Muscle layer of duodenum (tissue), 2 donors: ENCODE data around the gene ERVMER34-1.
A peak's percentile ranks its signal among the peaks of the same experiment; 100 is the strongest.

Experiments
- H3K27ac ChIP-seq: one replicate; pipeline ENCODE4 v1.7.0; 2013; ENCODE audit warnings: mild to moderate bottlenecking, low read length
- H3K27me3 ChIP-seq: one replicate; pipeline ENCODE4 v1.7.0; 2013; ENCODE audit warnings: low read depth, mild to moderate bottlenecking, control low read depth, low read length
- H3K36me3 ChIP-seq, 2 donors: one replicate each; pipeline ENCODE4 v1.7.0; 2013; ENCODE audit warnings: low read length in 2 of 2, control low read depth in 1 of 2, mild to moderate bottlenecking in 1 of 2; ENCODE audit not compliant: insufficient read depth in 2 of 2, control insufficient read depth in 1 of 2
- H3K4me1 ChIP-seq, 2 donors: one replicate each; pipeline ENCODE4 v1.7.0; 2013; ENCODE audit warnings: low read length in 2 of 2, mild to moderate bottlenecking in 2 of 2, control low read depth in 1 of 2, moderate library complexity in 1 of 2; ENCODE audit not compliant: insufficient read depth in 2 of 2, control insufficient read depth in 1 of 2
- H3K4me3 ChIP-seq, 2 donors: one replicate each; pipeline ENCODE4 v1.7.0; 2013; ENCODE audit warnings: low read length in 2 of 2, low read depth in 1 of 2, mild to moderate bottlenecking in 1 of 2
- H3K9me3 ChIP-seq, 2 donors: one replicate each; pipeline ENCODE4 v1.7.0; 2013; ENCODE audit warnings: low read length in 2 of 2, control low read depth in 1 of 2, mild to moderate bottlenecking in 1 of 2; ENCODE audit not compliant: control insufficient read depth in 1 of 2
- donor health status: healthy.

ERVMER34-1 gene

DNA sequence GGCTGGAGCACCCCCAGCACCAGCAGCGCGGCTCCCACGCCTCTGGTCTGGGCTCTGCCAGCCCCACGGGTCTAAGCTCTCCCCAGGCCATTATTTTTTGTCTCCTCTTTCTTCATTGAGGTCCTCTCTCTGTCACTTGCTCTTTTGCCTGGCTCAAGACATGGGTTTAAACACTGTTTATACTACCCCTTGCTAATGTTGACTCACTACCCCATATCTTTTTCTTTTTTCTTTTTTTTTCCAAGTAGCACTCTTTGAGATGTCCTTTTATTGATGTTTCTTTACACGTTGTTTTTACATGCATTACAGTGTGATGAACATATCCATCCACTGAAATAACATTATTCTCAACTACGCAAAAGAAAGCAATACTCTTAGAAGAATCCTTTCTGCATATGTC lies 1.7 kb upstream of the ERVMER34-1 start:
- no peaks in the 10 kb centered on the region for H3K9me3 ChIP-seq
- H3K27me3 ChIP-seq: peaks cover 11% of the 10 kb centered on the region
- peaks cover 0 to 13% of the 10 kb centered on the region in 2 donors for H3K4me1 ChIP-seq
- H3K27ac ChIP-seq: no peak overlapping the region
- no peak overlapping the region for H3K4me3 ChIP-seq
- no peaks in the 10 kb centered on the region for H3K36me3 ChIP-seq

DNA sequence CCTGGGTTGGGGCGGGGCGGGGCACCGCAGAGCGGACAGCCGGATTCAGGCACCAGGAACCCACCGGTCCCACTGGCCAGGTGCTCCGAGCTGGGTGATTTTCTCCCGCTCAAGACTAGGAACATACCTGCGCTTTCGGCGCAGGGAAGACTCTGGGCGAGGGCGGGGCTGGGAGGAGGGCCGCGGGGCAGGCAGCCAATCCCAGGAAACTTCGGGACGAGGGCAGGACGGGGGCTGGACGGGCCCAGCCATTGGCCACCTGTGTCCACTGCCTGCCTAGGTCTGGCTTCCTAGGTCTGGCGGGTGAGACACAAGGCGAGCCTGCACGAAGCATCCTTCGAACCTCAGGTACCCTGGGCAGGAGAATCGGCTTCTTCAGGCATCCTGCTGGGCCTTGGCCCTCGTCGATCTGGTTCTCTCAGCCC lies 274 bp upstream of the ERVMER34-1 start:
- H3K27me3 ChIP-seq: peaks cover 11% of the 10 kb centered on the region
- peak overlapping the region; percentile 46 to 81 for H3K4me3 ChIP-seq
- H3K9me3 ChIP-seq: no peaks in the 10 kb centered on the region
- H3K27ac ChIP-seq: no peak overlapping the region
- H3K4me1 ChIP-seq: peaks cover 0 to 13% of the 10 kb centered on the region in 2 donors
- no peaks in the 10 kb centered on the region for H3K36me3 ChIP-seq

DNA sequence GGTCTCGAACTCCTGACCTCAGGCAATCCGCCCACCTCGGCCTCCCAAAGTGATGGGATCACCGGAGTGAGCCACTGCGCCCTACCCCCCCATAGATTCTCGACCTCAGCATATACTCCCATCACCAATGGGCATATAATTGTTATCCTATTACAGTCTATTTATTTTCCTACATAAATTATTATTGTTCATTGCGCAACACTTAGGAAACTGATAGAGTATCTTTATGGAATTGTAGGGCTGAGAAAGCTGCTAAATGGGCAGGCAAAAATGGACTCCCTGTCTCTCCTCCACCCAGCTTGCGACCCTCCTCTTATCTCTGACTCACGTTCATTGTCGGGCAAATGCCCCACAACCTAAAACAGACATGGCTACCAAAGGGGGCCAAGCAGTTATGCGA lies 1.0 kb downstream of the ERVMER34-1 start:
- H3K4me1 ChIP-seq: peaks cover 0 to 13% of the 10 kb centered on the region in 2 donors
- no peak overlapping the region for H3K27ac ChIP-seq
- H3K27me3 ChIP-seq: peaks cover 11% of the 10 kb centered on the region
- no peak overlapping the region for H3K4me3 ChIP-seq
- no peaks in the 10 kb centered on the region for H3K9me3 ChIP-seq
- H3K36me3 ChIP-seq: no peaks in the 10 kb centered on the region

DNA sequence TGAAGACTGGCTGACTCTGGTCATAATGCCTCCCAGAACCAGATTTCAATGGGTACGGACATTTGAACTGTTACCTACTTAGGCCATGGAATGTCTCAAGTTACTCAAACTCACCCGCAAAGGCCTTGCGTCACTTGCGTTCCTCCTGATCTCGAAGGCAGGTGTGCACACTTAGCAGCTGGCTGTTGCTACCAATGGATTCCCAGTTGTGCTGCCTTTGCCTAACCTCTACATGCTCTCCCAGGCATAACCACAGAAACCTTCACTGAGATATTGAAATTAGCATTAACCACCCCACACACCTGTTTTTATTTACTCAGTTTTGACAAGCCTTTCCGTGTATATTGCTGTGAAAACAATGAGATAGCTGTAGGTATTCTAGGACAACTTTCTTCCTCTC lies 2.8 kb downstream of the ERVMER34-1 start:
- no peaks in the 10 kb centered on the region for H3K9me3 ChIP-seq
- no peaks in the 10 kb centered on the region for H3K36me3 ChIP-seq
- no peak overlapping the region for H3K4me3 ChIP-seq
- peaks cover 0 to 13% of the 10 kb centered on the region in 2 donors for H3K4me1 ChIP-seq
- H3K27ac ChIP-seq: no peak overlapping the region
- H3K27me3 ChIP-seq: peaks cover 11% of the 10 kb centered on the region

DNA sequence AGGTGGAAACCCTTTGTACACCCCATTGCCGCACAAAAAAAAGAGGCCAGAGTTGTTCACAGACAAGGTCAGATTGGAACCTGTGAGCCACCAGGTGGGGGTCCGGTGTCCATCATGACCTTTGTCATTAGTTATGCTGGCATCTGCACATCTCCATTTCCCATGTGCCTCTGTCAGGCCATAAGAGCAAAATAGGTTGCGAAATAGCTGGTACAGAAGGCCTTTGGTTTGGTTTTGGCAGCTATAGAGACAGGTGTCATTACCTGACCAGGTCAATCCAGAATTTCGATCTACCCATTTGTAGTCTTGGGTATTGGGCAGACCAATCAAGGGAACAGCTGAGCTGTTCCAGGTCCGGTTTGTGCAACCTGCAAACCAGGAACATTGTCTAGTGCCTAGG lies 6.6 kb downstream of the ERVMER34-1 start:
- Histone ChIP-seq H3K36me3 (no peaks in the 10 kb centered on the region), H3K4me3 (no peak overlapping the region), H3K4me1 (no peaks in the 10 kb centered on the region), H3K27ac (no peak overlapping the region), H3K27me3 (no peaks in the 10 kb centered on the region), H3K9me3 (peaks cover 0 to 2% of the 10 kb centered on the region in 2 donors)

DNA sequence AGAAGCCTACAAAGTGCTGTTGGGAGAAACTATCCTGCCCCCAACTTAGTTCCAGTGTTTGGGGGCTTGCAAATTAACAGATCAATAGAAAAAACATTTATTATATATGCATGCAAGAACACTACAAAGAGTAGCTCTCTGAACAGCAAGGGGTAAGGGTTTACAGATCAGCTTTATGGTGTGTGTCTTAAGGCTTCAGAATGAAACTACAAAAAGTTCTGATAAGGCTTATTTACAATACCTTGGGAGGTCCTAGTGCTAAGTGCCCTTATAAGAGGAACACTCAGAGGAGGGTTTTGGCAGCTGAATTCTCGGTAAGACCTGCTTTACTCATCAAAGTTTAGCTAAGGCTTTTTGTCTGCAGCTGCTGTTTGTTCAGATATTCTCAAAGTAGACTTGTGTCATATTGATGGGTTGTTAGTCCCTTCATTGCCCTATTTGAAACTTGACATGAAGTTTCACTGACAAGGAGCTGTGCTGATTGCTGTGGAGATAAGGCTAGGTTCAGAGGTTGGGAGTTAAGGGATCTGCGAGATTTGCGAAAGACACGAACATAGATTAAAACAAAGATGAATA lies 7.7 kb downstream of the ERVMER34-1 start:
- H3K36me3 ChIP-seq: no peaks in the 10 kb centered on the region
- H3K9me3 ChIP-seq: peaks cover 0 to 2% of the 10 kb centered on the region in 2 donors
- no peak overlapping the region for H3K4me3 ChIP-seq
- no peaks in the 10 kb centered on the region for H3K4me1 ChIP-seq
- H3K27me3 ChIP-seq: no peaks in the 10 kb centered on the region
- H3K27ac ChIP-seq: no peak overlapping the region

DNA sequence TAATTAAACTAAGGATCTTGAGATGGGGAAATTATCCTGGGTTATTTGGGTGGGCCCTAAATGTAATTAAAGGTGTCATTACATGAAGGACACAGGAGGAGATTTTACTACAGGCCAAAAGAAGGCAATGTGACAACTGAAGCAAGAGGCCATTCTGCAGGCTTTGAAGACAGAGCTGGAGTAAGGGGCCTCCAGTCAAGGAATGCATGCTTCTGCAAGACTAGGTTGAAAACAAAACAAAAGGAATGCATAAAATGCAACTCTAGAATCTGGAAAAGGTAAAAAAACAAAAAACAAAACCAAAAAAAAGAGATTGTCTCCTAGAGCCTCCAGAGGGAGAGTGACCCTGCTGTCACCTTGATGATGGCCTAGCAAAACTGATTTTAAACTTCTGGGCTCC lies 21.6 kb downstream of the ERVMER34-1 start:
- Histone ChIP-seq H3K36me3 (no peaks in the 10 kb centered on the region), H3K27ac (no peak overlapping the region), H3K4me1 (no peaks in the 10 kb centered on the region), H3K9me3 (no peaks in the 10 kb centered on the region), H3K4me3 (no peak overlapping the region), H3K27me3 (no peaks in the 10 kb centered on the region)

DNA sequence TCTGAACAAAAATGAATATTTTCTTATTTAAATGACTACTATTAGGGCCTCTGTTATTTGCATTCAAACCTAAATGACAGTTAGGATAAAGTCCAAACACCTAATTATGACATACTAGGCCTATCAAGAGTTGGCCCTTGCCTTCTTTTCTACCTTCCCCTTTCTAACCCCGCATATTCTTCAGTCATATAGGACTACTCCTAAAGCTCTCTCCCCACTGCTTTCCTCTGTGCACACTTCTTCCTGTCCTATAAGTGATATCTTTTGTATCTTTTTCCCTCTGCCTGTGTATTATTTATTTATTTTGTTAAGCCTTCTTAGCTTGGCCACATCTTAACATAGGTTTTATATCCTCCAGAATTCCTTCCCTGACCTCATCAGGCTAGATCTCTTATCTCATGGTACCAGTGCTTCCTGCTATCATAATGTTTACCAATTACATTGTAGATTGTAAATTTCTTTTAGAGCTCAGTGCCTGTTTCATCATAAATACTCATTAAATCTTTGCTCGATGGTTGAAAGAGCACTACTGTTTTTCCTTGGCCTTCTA lies 22.5 kb downstream of the ERVMER34-1 start:
- Histone ChIP-seq H3K9me3 (no peaks in the 10 kb centered on the region), H3K27ac (no peak overlapping the region), H3K27me3 (no peaks in the 10 kb centered on the region), H3K4me1 (no peaks in the 10 kb centered on the region), H3K4me3 (no peak overlapping the region), H3K36me3 (no peaks in the 10 kb centered on the region)

DNA sequence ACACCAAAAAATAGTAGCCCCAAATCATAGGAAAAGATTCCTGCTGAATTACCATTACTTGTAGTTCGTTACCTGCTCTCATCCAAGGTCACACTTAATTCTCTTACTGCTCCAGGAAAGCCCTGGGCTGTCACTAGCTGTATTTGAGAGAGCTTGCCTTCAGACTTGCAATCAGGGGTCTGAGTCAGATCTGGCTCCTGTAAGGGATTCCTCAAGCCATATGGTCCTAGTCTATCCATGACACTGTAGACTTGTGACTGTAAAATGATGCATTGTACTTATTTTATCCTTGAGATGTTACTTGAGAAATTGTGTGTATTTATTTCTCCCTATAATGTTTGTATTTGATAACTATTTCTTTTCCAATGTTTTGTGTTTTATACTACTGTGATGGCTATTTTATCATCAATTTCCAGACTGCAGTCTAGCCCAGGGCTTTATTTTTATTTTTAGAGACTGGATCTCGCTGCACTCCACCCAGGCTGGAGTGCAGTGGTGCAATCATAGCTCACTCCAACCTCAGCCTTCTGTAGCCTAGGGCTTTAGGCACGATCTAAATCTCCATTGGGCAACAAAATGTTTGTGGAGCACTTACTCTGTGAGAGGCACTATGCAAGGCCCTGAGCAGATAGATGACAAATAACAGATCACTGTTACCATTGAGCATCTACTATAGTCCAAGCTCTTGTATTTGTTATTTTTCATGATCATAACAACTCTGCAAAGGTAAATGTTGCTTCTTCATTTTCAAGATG lies 24.2 kb downstream of the ERVMER34-1 start:
- Histone ChIP-seq H3K4me1 (no peaks in the 10 kb centered on the region), H3K36me3 (no peaks in the 10 kb centered on the region), H3K4me3 (no peak overlapping the region), H3K9me3 (no peaks in the 10 kb centered on the region), H3K27me3 (no peaks in the 10 kb centered on the region), H3K27ac (no peak overlapping the region)

DNA sequence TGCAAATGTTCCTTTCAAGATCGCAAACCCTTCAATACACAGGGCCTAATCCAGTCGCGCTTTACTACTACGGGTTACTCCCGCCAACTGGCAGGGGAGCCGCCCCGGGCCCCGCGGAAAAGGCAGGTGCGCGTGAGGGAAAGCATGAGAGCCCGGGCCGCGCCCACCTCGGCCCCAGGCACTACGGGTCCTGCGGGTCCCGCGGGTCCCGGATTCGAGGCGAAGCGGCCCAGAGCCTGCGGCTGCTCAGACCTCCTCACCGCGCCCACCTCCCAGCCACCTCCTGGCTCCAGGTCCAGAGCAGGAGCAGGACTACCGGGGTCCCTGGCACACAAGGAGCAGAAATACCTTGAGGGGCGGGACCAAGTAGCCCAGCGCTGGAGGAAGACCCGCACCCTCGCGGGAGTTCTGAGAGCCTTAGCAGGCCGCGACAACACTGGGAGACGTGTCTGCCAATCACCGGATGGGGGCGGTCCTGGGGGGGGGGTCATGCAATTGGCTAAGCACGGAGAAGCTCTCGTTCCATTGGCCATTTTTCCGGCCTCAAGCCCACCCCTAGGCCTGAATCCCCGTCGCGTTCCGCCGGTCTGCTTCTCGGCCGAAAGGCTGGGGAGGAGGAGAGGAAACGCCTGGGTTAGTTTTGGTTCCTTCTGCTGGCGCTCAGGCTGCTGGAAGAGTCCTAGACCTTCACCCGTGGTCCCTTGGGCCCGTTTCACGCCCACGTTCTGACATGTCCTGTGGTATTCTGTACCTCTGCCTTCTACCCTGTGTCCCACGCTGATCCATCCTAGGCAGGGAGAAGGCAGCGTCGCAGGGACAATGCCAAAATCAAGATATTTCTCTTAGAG lies 29.0 kb downstream of the ERVMER34-1 start:
- peak overlapping the region; percentile 94 for H3K27ac ChIP-seq
- peaks cover 0 to 4% of the 10 kb centered on the region in 2 donors for H3K4me1 ChIP-seq
- H3K36me3 ChIP-seq: no peaks in the 10 kb centered on the region
- H3K4me3 ChIP-seq: peak overlapping the region; percentile 82 to 87
- H3K9me3 ChIP-seq: no peaks in the 10 kb centered on the region
- H3K27me3 ChIP-seq: no peaks in the 10 kb centered on the region

DNA sequence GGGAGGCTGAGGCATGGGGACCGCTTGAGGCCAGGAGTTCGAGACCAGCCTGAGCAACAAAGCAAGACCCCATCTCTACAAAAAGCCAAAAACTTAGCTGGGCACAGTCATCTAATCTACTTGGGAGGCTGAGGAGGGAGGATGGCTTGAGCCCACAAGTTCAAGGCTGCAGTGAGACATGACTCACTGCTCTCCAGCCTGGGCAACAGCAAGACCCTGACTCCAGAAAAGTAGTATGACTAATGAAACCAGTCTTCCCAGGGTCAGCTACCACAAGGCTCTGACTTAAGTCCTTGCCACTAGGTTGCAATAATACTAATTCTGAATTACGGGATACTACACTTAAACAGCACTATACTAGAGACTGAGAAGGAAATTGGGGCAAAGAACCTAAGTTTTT lies 33.1 kb downstream of the ERVMER34-1 start:
- H3K4me1 ChIP-seq: peaks cover 4 to 16% of the 10 kb centered on the region in 2 donors
- H3K4me3 ChIP-seq: no peak overlapping the region
- H3K36me3 ChIP-seq: peaks cover 0 to 7% of the 10 kb centered on the region in 2 donors
- H3K27ac ChIP-seq: no peak overlapping the region
- no peaks in the 10 kb centered on the region for H3K9me3 ChIP-seq
- H3K27me3 ChIP-seq: no peaks in the 10 kb centered on the region
